Hepatocyte (in vitro differentiated cells): Measurements from ENCODE around the gene MYO1E.

ENCODE experiments used
- CTCF ChIP-seq: fragments of 200-600 bp; sonication (generic); IDR thresholded peaks from 2 replicates; pipeline ENCODE4 v1.5.1; 2016; ENCODE audit warnings: antibody characterized with exemption, mild to moderate bottlenecking; ENCODE audit not compliant: poor library complexity
- EZH2 ChIP-seq: fragments of 200-600 bp; sonication (generic); IDR thresholded peaks from 2 replicates; pipeline ENCODE4 v1.6.1; 2016; ENCODE audit warnings: antibody characterized with exemption, mild to moderate bottlenecking, borderline replicate concordance

GRCh38 chr15:59380902-59381610, 8.4 kb upstream of the MYO1E start:
- TF ChIP-seq CTCF (no peak), EZH2 (no peak)
